Neutrophil (primary cell): ENCODE data around the gene SPAG7.
A peak's percentile ranks its signal among the peaks of the same experiment; 100 is the strongest.
"Not testable (repeated sequence)": the region's sequence is repeated elsewhere in the genome, so short reads cannot be mapped to it uniquely, and the experiment has no call there.

Experiments
- H3K27ac ChIP-seq: fragments of 200-600 bp; sonication (generic); 2 replicates; pipeline ENCODE4 v1.5.1; 2016; ENCODE audit warnings: mild to moderate bottlenecking, moderate library complexity
- H3K27me3 ChIP-seq: fragments of 200-600 bp; sonication (generic); 2 replicates; pipeline ENCODE4 v1.6.0; 2016; ENCODE audit warnings: mild to moderate bottlenecking
- H3K36me3 ChIP-seq: fragments of 200-600 bp; sonication (generic); 2 replicates; pipeline ENCODE4 v1.5.1; 2017
- H3K4me1 ChIP-seq, 2 experiments: fragments of 200-600 bp in 1 of 2; sonication (generic) in 1 of 2; 1 replicate in 1 of 2; 2 replicates in 1 of 2; pipeline versions ENCODE4 v1.5.1 to v1.6.1; 2013 to 2016; ENCODE audit warnings: low read depth in 1 of 2, low read length in 1 of 2, mild to moderate bottlenecking in 1 of 2, moderate library complexity in 1 of 2; ENCODE audit not compliant: control insufficient read depth in 1 of 2, insufficient read depth in 1 of 2
- H3K4me3 ChIP-seq, 2 experiments: fragments of 200-600 bp in 1 of 2; sonication (generic) in 1 of 2; 1 replicate in 1 of 2; 2 replicates in 1 of 2; pipeline ENCODE4 v1.5.1; 2013 to 2016; ENCODE audit warnings: low read depth in 1 of 2, low read length in 1 of 2, mild to moderate bottlenecking in 1 of 2, moderate library complexity in 1 of 2
- H3K9me3 ChIP-seq: fragments of 200-600 bp; sonication (generic); 2 replicates; pipeline ENCODE4 v1.5.1; 2016
- CTCF ChIP-seq: fragments of 200-600 bp; sonication (generic); IDR thresholded peaks from 2 replicates; pipeline ENCODE4 v1.5.1; 2016; ENCODE audit warnings: antibody characterized with exemption

The SPAG7 gene

GRCh38 chr17:4931963-4932362 lies 35.7 kb downstream of the SPAG7 start, which contains the start of gene GP1BA:
TSS of gene GP1BA (plus strand) at chr17:4932277. CDS start at chr17:4932605, 328 bp downstream.
- H3K27me3 ChIP-seq: peaks cover 16% of the 10 kb centered on the region
- H3K36me3 ChIP-seq: peaks cover 16% of the 10 kb centered on the region
- no peak within 1 kb of the TSS for H3K4me3 ChIP-seq
- no peak for TF ChIP-seq CTCF
- no peaks in the 10 kb centered on the region for H3K9me3 ChIP-seq
- peaks cover 11 to 24% of the 10 kb centered on the region in 2 experiments for H3K4me1 ChIP-seq
- H3K27ac ChIP-seq: no peak within 1 kb of the TSS

GRCh38 chr17:4928881-4929280 lies 38.7 kb downstream of the SPAG7 start:
- Histone ChIP-seq H3K27ac (no peak overlapping the region), H3K4me1 (peaks cover 1 to 14% of the 10 kb centered on the region in 2 experiments), H3K27me3 (peaks cover 9% of the 10 kb centered on the region), H3K4me3 (no peak overlapping the region), H3K36me3 (peaks cover 4% of the 10 kb centered on the region), H3K9me3 (no peaks in the 10 kb centered on the region)
- no peak for TF ChIP-seq CTCF

- not testable (repeated sequence) for H3K9me3 ChIP-seq, H3K27ac ChIP-seq, H3K36me3 ChIP-seq, H3K4me1 ChIP-seq, H3K27me3 ChIP-seq, H3K4me3 ChIP-seq
Measured at GRCh38 chr17:4926577-4927335, 40.9 kb downstream of the SPAG7 start.

- Histone ChIP-seq H3K27me3 (no peaks in the 10 kb centered on the region), H3K36me3 (no peaks in the 10 kb centered on the region), H3K4me3 (no peak overlapping the region), H3K4me1 (peaks cover 9 to 11% of the 10 kb centered on the region in 2 experiments), H3K27ac (no peak overlapping the region), H3K9me3 (no peaks in the 10 kb centered on the region)
- no peak for TF ChIP-seq CTCF
Measured at GRCh38 chr17:4921320-4921719, 46.3 kb downstream of the SPAG7 start.

- Histone ChIP-seq H3K4me1 (peaks cover 9 to 11% of the 10 kb centered on the region in 2 experiments), H3K9me3 (no peaks in the 10 kb centered on the region), H3K4me3 (no peak overlapping the region), H3K27me3 (no peaks in the 10 kb centered on the region), H3K27ac (peak overlapping the region; percentile 39), H3K36me3 (no peaks in the 10 kb centered on the region)
- TF ChIP-seq CTCF: no peak
Measured at GRCh38 chr17:4920351-4921048, 47.1 kb downstream of the SPAG7 start.

GRCh38 chr17:4919511-4920047 lies 48.0 kb downstream of the SPAG7 start:
- Histone ChIP-seq H3K27ac (peak overlapping the region; percentile 39), H3K4me3 (no peak overlapping the region), H3K9me3 (no peaks in the 10 kb centered on the region), H3K4me1 (peaks cover 9 to 11% of the 10 kb centered on the region in 2 experiments), H3K36me3 (no peaks in the 10 kb centered on the region), H3K27me3 (no peaks in the 10 kb centered on the region)
- no peak for TF ChIP-seq CTCF

GRCh38 chr17:4914551-4914950 lies 53.1 kb downstream of the SPAG7 start:
- not testable (repeated sequence) for H3K9me3 ChIP-seq, H3K4me1 ChIP-seq, H3K36me3 ChIP-seq, H3K4me3 ChIP-seq, H3K27ac ChIP-seq, H3K27me3 ChIP-seq
